ENCODE data around the gene SDK1. TPM values are rescaled to one million over a fixed set of nuclear protein-coding genes. Genes with fewer than 3 reads are reported as not detected.
"Not testable (repeated sequence)": the region's sequence is repeated elsewhere in the genome, so short reads cannot be mapped to it uniquely, and the experiment has no call there.

SDK1 gene
- polyA plus RNA-seq, 2 donors = 0.33 to 0.47 TPM

DNA sequence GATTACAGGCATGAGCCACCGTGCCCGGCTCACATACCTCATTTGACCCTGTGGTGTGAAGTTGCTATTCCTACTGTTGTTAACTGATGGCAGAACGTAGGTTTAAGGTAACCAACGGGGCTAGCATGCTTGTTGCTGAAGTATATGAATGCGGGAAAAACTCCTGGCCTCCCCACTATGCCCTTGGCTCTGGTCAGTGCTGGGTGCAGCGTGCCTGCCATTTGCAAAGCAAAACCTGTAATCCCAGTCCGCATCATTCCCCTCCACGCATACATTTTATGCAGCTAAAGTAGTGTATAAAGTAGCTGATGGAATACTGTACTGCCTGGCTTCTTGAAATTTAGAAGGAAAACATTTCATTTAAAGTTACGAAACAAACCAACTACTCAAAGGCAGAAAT, 273.3 kb downstream of the SDK1 start:
- Histone ChIP-seq H3K27ac (ENCODE audit: low read depth in 2 of 2, low read length in 1 of 2) (no peak overlapping the region), H3K27me3 (ENCODE audit: control insufficient read depth in 1 of 2, insufficient read depth in 2 of 2, low read length in 2 of 2) (no peaks in the 10 kb centered on the region), H3K9me3 (ENCODE audit: control insufficient read depth in 2 of 2, insufficient read depth in 1 of 2, low read depth in 1 of 2, low read length in 1 of 2) (peaks cover 0 to 5% of the 10 kb centered on the region in 2 donors), H3K36me3 (ENCODE audit: control insufficient read depth in 2 of 2, insufficient read depth in 2 of 2, low read length in 1 of 2) (no peaks in the 10 kb centered on the region), H3K4me3 (ENCODE audit: low read depth in 1 of 2, low read length in 2 of 2) (no peak overlapping the region), H3K4me1 (ENCODE audit: control insufficient read depth in 2 of 2, insufficient read depth in 2 of 2, low read length in 1 of 2) (no peaks in the 10 kb centered on the region)
- WGBS, 2 donors = 85 to 93% methylated on average over 9 of the region's 9 CpGs

GRCh38 chr7:3575753-3576531, 274.9 kb downstream of the SDK1 start:
- H3K27ac ChIP-seq (ENCODE audit: low read depth in 2 of 2, low read length in 1 of 2) = no peak overlapping the region
- H3K4me1 ChIP-seq (ENCODE audit: control insufficient read depth in 2 of 2, insufficient read depth in 2 of 2, low read length in 1 of 2) = no peaks in the 10 kb centered on the region
- H3K9me3 ChIP-seq (ENCODE audit: control insufficient read depth in 2 of 2, insufficient read depth in 1 of 2, low read depth in 1 of 2, low read length in 1 of 2) = peaks cover 0 to 5% of the 10 kb centered on the region in 2 donors
- H3K36me3 ChIP-seq (ENCODE audit: control insufficient read depth in 2 of 2, insufficient read depth in 2 of 2, low read length in 1 of 2) = no peaks in the 10 kb centered on the region
- no peak overlapping the region for H3K4me3 ChIP-seq (ENCODE audit: low read depth in 1 of 2, low read length in 2 of 2)
- 68 to 74% methylated on average over 7 of the region's 7 CpGs for WGBS, 2 donors
- H3K27me3 ChIP-seq (ENCODE audit: control insufficient read depth in 1 of 2, insufficient read depth in 2 of 2, low read length in 2 of 2) = no peaks in the 10 kb centered on the region

DNA sequence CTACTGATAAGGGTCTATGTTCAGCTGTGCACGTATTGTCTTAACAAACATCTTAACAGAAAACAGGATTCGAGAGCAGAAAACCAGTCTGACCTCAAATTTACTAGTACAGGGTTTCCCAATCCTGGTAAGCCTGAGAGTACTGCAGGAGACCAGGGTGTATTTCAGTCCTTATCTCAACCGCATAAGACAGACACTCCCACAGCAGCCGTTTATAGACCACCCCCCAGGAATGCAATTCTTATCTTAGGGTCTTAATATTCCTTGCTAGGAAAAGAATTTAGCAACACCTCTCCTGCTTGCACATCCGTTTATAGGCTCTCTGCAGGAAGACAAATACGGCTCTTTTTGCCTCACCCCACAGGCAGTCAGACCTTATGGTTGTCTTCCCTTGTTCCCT, 277.3 kb downstream of the SDK1 start:
- no peak overlapping the region for H3K27ac ChIP-seq (ENCODE audit: low read depth in 2 of 2, low read length in 1 of 2)
- no peak overlapping the region for H3K4me3 ChIP-seq (ENCODE audit: low read depth in 1 of 2, low read length in 2 of 2)
- H3K4me1 ChIP-seq (ENCODE audit: control insufficient read depth in 2 of 2, insufficient read depth in 2 of 2, low read length in 1 of 2) = no peaks in the 10 kb centered on the region
- H3K9me3 ChIP-seq (ENCODE audit: control insufficient read depth in 2 of 2, insufficient read depth in 1 of 2, low read depth in 1 of 2, low read length in 1 of 2) = peaks cover 0 to 5% of the 10 kb centered on the region in 2 donors
- 91 to 92% methylated on average over 6 of the region's 6 CpGs for WGBS, 2 donors
- H3K27me3 ChIP-seq (ENCODE audit: control insufficient read depth in 1 of 2, insufficient read depth in 2 of 2, low read length in 2 of 2) = no peaks in the 10 kb centered on the region
- no peaks in the 10 kb centered on the region for H3K36me3 ChIP-seq (ENCODE audit: control insufficient read depth in 2 of 2, insufficient read depth in 2 of 2, low read length in 1 of 2)

GRCh38 chr7:3579638-3580219, 278.7 kb downstream of the SDK1 start:
- H3K4me3 ChIP-seq (ENCODE audit: low read depth in 1 of 2, low read length in 2 of 2) = no peak overlapping the region
- no peak overlapping the region for H3K27ac ChIP-seq (ENCODE audit: low read depth in 2 of 2, low read length in 1 of 2)
- WGBS, 2 donors = 57 to 84% methylated on average over 1 of the region's 1 CpG

DNA sequence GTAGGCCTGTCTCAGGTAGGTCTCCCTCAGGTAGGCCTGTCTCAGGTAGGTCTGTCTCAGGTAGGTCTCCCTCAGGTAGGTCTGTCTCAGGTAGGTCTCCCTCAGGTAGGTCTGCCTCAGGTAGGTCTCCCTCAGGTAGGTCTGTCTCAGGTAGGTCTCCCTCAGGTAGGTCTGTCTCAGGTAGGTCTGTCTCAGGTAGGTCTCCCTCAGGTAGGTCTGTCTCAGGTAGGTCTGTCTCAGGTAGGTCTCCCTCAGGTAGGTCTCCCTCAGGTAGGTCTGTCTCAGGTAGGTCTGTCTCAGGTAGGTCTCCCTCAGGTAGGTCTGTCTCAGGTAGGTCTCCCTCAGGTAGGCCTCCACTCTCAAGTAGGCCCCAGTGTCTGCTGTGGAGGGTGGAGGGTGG, 281.1 kb downstream of the SDK1 start:
- H3K27me3 ChIP-seq (ENCODE audit: control insufficient read depth in 1 of 2, insufficient read depth in 2 of 2, low read length in 2 of 2); H3K9me3 ChIP-seq (ENCODE audit: control insufficient read depth in 2 of 2, insufficient read depth in 1 of 2, low read depth in 1 of 2, low read length in 1 of 2); H3K27ac ChIP-seq (ENCODE audit: low read depth in 2 of 2, low read length in 1 of 2); H3K4me3 ChIP-seq (ENCODE audit: low read depth in 1 of 2, low read length in 2 of 2); H3K36me3 ChIP-seq (ENCODE audit: control insufficient read depth in 2 of 2, insufficient read depth in 2 of 2, low read length in 1 of 2); H3K4me1 ChIP-seq (ENCODE audit: control insufficient read depth in 2 of 2, insufficient read depth in 2 of 2, low read length in 1 of 2): not testable (repeated sequence)

More at GRCh38 chr7:3579638-3580219, 278.7 kb downstream of the SDK1 start:
- Histone ChIP-seq H3K9me3 (ENCODE audit: control insufficient read depth in 2 of 2, insufficient read depth in 1 of 2, low read depth in 1 of 2, low read length in 1 of 2) (peaks cover 0 to 5% of the 10 kb centered on the region in 2 donors), H3K27me3 (ENCODE audit: control insufficient read depth in 1 of 2, insufficient read depth in 2 of 2, low read length in 2 of 2) (no peaks in the 10 kb centered on the region), H3K4me1 (ENCODE audit: control insufficient read depth in 2 of 2, insufficient read depth in 2 of 2, low read length in 1 of 2) (no peaks in the 10 kb centered on the region), H3K36me3 (ENCODE audit: control insufficient read depth in 2 of 2, insufficient read depth in 2 of 2, low read length in 1 of 2) (no peaks in the 10 kb centered on the region)

- 81 to 86% methylated on average over 4 of the region's 4 CpGs for WGBS, 2 donors
- Histone ChIP-seq H3K27me3 (ENCODE audit: control insufficient read depth in 1 of 2, insufficient read depth in 2 of 2, low read length in 2 of 2) (no peaks in the 10 kb centered on the region), H3K27ac (ENCODE audit: low read depth in 2 of 2, low read length in 1 of 2) (no peak overlapping the region), H3K9me3 (ENCODE audit: control insufficient read depth in 2 of 2, insufficient read depth in 1 of 2, low read depth in 1 of 2, low read length in 1 of 2) (no peaks in the 10 kb centered on the region), H3K36me3 (ENCODE audit: control insufficient read depth in 2 of 2, insufficient read depth in 2 of 2, low read length in 1 of 2) (no peaks in the 10 kb centered on the region), H3K4me3 (ENCODE audit: low read depth in 1 of 2, low read length in 2 of 2) (no peak overlapping the region), H3K4me1 (ENCODE audit: control insufficient read depth in 2 of 2, insufficient read depth in 2 of 2, low read length in 1 of 2) (no peaks in the 10 kb centered on the region)
These were observed 284.8 kb downstream of the SDK1 start for GRCh38 chr7:3585826-3586225.

DNA sequence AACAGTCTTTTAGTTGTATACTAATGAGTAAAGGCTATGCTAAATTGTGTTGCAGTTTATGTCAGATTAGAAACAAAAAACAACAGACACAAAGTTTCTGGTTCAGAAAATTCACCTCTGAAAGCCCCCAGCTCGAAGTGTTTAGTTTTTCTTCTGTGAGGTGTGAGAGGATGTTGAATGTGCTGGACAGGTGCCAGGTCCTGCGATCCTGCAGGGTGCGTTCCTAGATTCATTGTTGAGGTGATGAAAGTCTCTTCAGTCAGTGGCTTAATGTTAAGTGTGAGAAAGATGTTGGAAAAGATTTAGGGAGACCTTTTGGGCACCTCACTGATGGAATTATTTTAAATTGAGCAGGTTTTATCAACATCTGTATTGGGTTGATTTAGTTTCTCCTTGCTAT, 287.3 kb downstream of the SDK1 start:
- 38 to 53% methylated on average over 3 of the region's 3 CpGs for WGBS, 2 donors
- H3K4me1 ChIP-seq (ENCODE audit: control insufficient read depth in 2 of 2, insufficient read depth in 2 of 2, low read length in 1 of 2) = no peaks in the 10 kb centered on the region
- H3K27me3 ChIP-seq (ENCODE audit: control insufficient read depth in 1 of 2, insufficient read depth in 2 of 2, low read length in 2 of 2) = no peaks in the 10 kb centered on the region
- no peak overlapping the region for H3K27ac ChIP-seq (ENCODE audit: low read depth in 2 of 2, low read length in 1 of 2)
- H3K36me3 ChIP-seq (ENCODE audit: control insufficient read depth in 2 of 2, insufficient read depth in 2 of 2, low read length in 1 of 2) = no peaks in the 10 kb centered on the region
- no peaks in the 10 kb centered on the region for H3K9me3 ChIP-seq (ENCODE audit: control insufficient read depth in 2 of 2, insufficient read depth in 1 of 2, low read depth in 1 of 2, low read length in 1 of 2)
- no peak overlapping the region for H3K4me3 ChIP-seq (ENCODE audit: low read depth in 1 of 2, low read length in 2 of 2)

GRCh38 chr7:3589752-3590151, 288.7 kb downstream of the SDK1 start:
- WGBS, 2 donors = 41 to 48% methylated on average over 2 of the region's 2 CpGs
- Histone ChIP-seq H3K9me3 (ENCODE audit: control insufficient read depth in 2 of 2, insufficient read depth in 1 of 2, low read depth in 1 of 2, low read length in 1 of 2) (no peaks in the 10 kb centered on the region), H3K27me3 (ENCODE audit: control insufficient read depth in 1 of 2, insufficient read depth in 2 of 2, low read length in 2 of 2) (no peaks in the 10 kb centered on the region), H3K4me3 (ENCODE audit: low read depth in 1 of 2, low read length in 2 of 2) (no peak overlapping the region), H3K36me3 (ENCODE audit: control insufficient read depth in 2 of 2, insufficient read depth in 2 of 2, low read length in 1 of 2) (no peaks in the 10 kb centered on the region), H3K4me1 (ENCODE audit: control insufficient read depth in 2 of 2, insufficient read depth in 2 of 2, low read length in 1 of 2) (no peaks in the 10 kb centered on the region), H3K27ac (ENCODE audit: low read depth in 2 of 2, low read length in 1 of 2) (no peak overlapping the region)

- Histone ChIP-seq H3K9me3 (ENCODE audit: control insufficient read depth in 2 of 2, insufficient read depth in 1 of 2, low read depth in 1 of 2, low read length in 1 of 2) (no peaks in the 10 kb centered on the region), H3K27me3 (ENCODE audit: control insufficient read depth in 1 of 2, insufficient read depth in 2 of 2, low read length in 2 of 2) (no peaks in the 10 kb centered on the region), H3K4me3 (ENCODE audit: low read depth in 1 of 2, low read length in 2 of 2) (no peak overlapping the region), H3K4me1 (ENCODE audit: control insufficient read depth in 2 of 2, insufficient read depth in 2 of 2, low read length in 1 of 2) (no peaks in the 10 kb centered on the region), H3K36me3 (ENCODE audit: control insufficient read depth in 2 of 2, insufficient read depth in 2 of 2, low read length in 1 of 2) (no peaks in the 10 kb centered on the region), H3K27ac (ENCODE audit: low read depth in 2 of 2, low read length in 1 of 2) (no peak overlapping the region)
- 75 to 80% methylated on average over 4 of the region's 4 CpGs for whole genome bisulfite sequencing, 2 donors
These were observed 290.2 kb downstream of the SDK1 start for GRCh38 chr7:3591219-3591618.

DNA sequence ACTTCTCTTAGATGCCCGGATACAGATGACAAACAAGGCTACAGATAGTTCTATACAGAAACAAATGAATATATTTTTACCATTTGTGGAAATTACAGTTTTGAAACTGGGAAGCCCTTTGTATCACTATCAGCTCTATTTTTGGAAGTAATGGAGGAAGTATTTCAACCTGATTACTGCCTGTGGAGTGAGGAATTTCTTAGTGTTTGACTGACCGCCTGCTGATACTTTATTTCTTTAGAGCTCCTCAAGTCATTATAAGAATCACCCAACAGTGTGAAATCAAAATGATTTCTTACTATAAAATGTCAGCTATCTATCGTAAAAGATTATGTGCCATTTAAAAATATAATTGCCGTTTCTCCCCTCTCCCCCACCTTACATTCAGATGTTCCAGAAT, 290.9 kb downstream of the SDK1 start:
- H3K4me1 ChIP-seq (ENCODE audit: control insufficient read depth in 2 of 2, insufficient read depth in 2 of 2, low read length in 1 of 2) = no peaks in the 10 kb centered on the region
- WGBS, 2 donors = 88 to 90% methylated on average over 4 of the region's 4 CpGs
- H3K36me3 ChIP-seq (ENCODE audit: control insufficient read depth in 2 of 2, insufficient read depth in 2 of 2, low read length in 1 of 2) = no peaks in the 10 kb centered on the region
- H3K4me3 ChIP-seq (ENCODE audit: low read depth in 1 of 2, low read length in 2 of 2) = no peak overlapping the region
- no peaks in the 10 kb centered on the region for H3K27me3 ChIP-seq (ENCODE audit: control insufficient read depth in 1 of 2, insufficient read depth in 2 of 2, low read length in 2 of 2)
- no peaks in the 10 kb centered on the region for H3K9me3 ChIP-seq (ENCODE audit: control insufficient read depth in 2 of 2, insufficient read depth in 1 of 2, low read depth in 1 of 2, low read length in 1 of 2)
- H3K27ac ChIP-seq (ENCODE audit: low read depth in 2 of 2, low read length in 1 of 2) = no peak overlapping the region

All from esophagus (tissue), 2 donors.